HepG2 (cell line): Measurements from ENCODE around the gene TMEM9. TPM values are rescaled to one million over a fixed set of nuclear protein-coding genes. Genes with fewer than 3 reads are reported as not detected.

Source experiments
- HNRNPUL1 ChIP-seq: fragments of 200-400 bp; formaldehyde crosslinking; IDR thresholded peaks from 2 replicates; pipeline ENCODE4 v1.6.1; 2017; ENCODE audit warnings: low read depth, mild to moderate bottlenecking, low read length, moderate library complexity
- KMT2A ChIP-seq: sonication (generic); formaldehyde crosslinking; IDR thresholded peaks from 2 replicates; pipeline ENCODE4 v1.4.0; 2020; ENCODE audit warnings: missing genetic modification reagents
- MTA3 ChIP-seq: sonication (generic); formaldehyde crosslinking; IDR thresholded peaks from 2 replicates; pipeline ENCODE4 v1.4.0; 2020; ENCODE audit warnings: missing genetic modification reagents
- MXD4 ChIP-seq: IDR thresholded peaks from 2 replicates; pipeline ENCODE4 v1.6.1; 2016; ENCODE audit warnings: mild to moderate bottlenecking, missing biosample characterization, missing genetic modification reagents
- RCOR2 ChIP-seq: IDR thresholded peaks from 2 replicates; pipeline ENCODE4 v1.6.1; 2016; ENCODE audit warnings: missing biosample characterization, missing genetic modification reagents
- RFX1 ChIP-seq: fragments of 450-650 bp; IDR thresholded peaks from 2 replicates; pipeline ENCODE4 v1.6.1; 2017
- SRF ChIP-seq: IDR thresholded peaks from 2 replicates; pipeline ENCODE4 v1.6.1; 2011; ENCODE audit warnings: mild to moderate bottlenecking, low read depth, low read length, moderate library complexity
- SRSF1 ChIP-seq: fragments of 200-400 bp; formaldehyde crosslinking; optimal IDR thresholded peaks from 2 replicates; pipeline ENCODE3; 2017; ENCODE audit warnings: mild to moderate bottlenecking, low read depth, low read length, moderate library complexity
- ZNF775 ChIP-seq: sonication (generic); formaldehyde crosslinking; IDR thresholded peaks from 2 replicates; pipeline ENCODE4 v1.4.0; 2020; ENCODE audit warnings: missing genetic modification reagents, mild to moderate bottlenecking, moderate library complexity, borderline replicate concordance
- polyA plus RNA-seq, 8 experiments: library from polyadenylated mRNA; depleted of rRNA in 3 of 8; stranded (reverse) in 7 of 8; unstranded in 1 of 8; fragments of >200 nt; fragmentation: Illumina TruSeq in 4 of 8; extraction: Trizol in 4 of 8; gene quantifications; 2 replicates each; pipeline versions ENCODE4 v1.2.1 to v1.2.3, GENCODE V29; 2011 to 2016; ENCODE audit warnings: low read depth in 4 of 8, missing spikeins in 1 of 8, mixed read lengths in 1 of 8; ENCODE audit not compliant: insufficient read depth in 1 of 8
- total RNA-seq, 5 experiments: library from RNA; depleted of rRNA; stranded (reverse); fragments of >200 nt; fragmentation: Illumina TruSeq; extraction: Trizol; gene quantifications; 2 replicates each; pipeline ENCODE4 v1.2.3, GENCODE V29; 2016; ENCODE audit warnings: low read depth in 1 of 5
- TF ChIP-seq, protein P1 (sequence below): sonication (generic); formaldehyde crosslinking; IDR thresholded peaks from 2 replicates; pipeline ENCODE4 v1.4.0; 2020; ENCODE audit warnings: missing genetic modification reagents
- TF ChIP-seq, protein P2 (sequence below): sonication (generic); formaldehyde crosslinking; IDR thresholded peaks from 2 replicates; pipeline ENCODE4 v1.8.0; 2022; ENCODE audit warnings: missing genetic modification reagents, mild to moderate bottlenecking, inconsistent platforms, borderline replicate concordance
- TF ChIP-seq, protein P3 (sequence below): sonication (generic); formaldehyde crosslinking; IDR thresholded peaks from 2 replicates; pipeline ENCODE4 v1.5.0; 2020; ENCODE audit warnings: missing genetic modification reagents
- TF ChIP-seq, protein P4 (sequence below): sonication (generic); formaldehyde crosslinking; IDR thresholded peaks from 2 replicates; pipeline ENCODE4 v1.5.0; 2020; ENCODE audit warnings: missing genetic modification reagents, mild to moderate bottlenecking, borderline replicate concordance
- TF ChIP-seq, protein P5 (sequence below): sonication (generic); formaldehyde crosslinking; IDR thresholded peaks from 2 replicates; pipeline ENCODE4 v1.4.0; 2020; ENCODE audit warnings: missing genetic modification reagents, borderline replicate concordance
- TF ChIP-seq, protein P6 (sequence below), 2 experiments: sonication (generic) in 1 of 2; formaldehyde crosslinking in 1 of 2; IDR thresholded peaks; 2 replicates each; pipeline versions ENCODE4 v1.6.1 to v1.9.0; 2014 to 2022; ENCODE audit warnings: antibody characterized with exemption in 1 of 2, borderline replicate concordance in 1 of 2, inconsistent platforms in 1 of 2, low read depth in 1 of 2, missing genetic modification reagents in 1 of 2

The TMEM9 gene
- total and polyA plus RNA-seq, 2 of the 13 experiments (the other 11 are each of a cell fraction or from before 2014, with no cell fraction given): 60.9 to 102 TPM

DNA sequence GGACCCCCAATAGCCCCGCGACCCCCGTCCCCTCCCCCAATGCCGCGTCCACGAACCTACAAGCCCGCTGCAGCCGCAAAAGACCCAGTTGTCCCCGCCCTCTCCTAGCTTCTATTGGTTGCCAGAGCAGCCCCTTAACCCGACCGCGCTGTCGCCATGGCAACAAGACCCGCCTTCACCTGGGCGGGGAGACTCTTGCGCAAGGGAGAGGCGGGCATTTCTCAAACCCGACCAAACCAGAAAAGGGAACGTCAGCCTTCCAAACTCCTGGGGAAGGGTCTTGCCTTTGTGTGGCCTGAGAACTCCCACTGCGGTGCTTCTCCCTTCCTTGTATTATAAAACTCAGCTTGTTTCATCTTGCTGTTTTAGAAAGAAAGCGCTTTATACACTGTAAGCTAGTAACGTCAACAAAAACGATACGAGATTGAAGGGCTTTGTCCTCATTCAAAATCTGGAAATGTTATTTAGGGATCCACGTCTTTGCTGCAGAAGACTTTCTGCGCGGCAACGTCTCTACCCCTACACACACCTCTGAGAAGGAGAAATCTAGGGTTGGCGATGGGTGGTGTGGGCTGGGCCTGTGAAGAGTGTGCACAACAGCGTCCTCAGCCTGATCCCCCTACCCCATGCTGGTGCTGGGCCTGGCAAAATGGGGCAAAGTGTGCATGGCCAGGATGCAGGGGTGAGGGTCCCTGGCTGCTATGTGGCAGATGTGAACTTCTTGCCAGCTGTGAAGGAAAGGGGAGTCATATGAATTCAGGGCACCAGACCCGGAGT lies at the start of gene TMEM9 (continued):
- TF ChIP-seq, protein P1, sequence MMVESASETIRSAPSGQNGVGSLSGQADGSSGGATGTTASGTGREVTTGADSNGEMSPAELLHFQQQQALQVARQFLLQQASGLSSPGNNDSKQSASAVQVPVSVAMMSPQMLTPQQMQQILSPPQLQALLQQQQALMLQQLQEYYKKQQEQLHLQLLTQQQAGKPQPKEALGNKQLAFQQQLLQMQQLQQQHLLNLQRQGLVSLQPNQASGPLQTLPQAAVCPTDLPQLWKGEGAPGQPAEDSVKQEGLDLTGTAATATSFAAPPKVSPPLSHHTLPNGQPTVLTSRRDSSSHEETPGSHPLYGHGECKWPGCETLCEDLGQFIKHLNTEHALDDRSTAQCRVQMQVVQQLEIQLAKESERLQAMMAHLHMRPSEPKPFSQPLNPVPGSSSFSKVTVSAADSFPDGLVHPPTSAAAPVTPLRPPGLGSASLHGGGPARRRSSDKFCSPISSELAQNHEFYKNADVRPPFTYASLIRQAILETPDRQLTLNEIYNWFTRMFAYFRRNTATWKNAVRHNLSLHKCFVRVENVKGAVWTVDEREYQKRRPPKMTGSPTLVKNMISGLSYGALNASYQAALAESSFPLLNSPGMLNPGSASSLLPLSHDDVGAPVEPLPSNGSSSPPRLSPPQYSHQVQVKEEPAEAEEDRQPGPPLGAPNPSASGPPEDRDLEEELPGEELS: no peak
- TF ChIP-seq, protein P2, sequence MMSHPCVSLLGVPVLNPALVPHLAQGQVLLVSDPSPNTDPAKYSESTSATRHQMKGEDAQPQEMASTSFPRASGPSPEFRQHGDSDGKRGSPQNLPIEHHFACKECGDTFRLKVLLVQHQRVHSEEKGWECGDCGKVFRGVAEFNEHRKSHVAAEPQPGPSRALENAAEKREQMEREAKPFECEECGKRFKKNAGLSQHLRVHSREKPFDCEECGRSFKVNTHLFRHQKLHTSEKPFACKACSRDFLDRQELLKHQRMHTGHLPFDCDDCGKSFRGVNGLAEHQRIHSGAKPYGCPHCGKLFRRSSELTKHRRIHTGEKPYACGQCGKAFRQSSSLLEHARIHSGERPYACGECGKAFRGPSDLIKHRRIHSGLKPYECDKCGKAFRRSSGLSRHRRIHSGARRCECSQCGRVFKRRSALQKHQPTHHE (CRISPR knock-in tag): no peak
- TF ChIP-seq, protein P3, sequence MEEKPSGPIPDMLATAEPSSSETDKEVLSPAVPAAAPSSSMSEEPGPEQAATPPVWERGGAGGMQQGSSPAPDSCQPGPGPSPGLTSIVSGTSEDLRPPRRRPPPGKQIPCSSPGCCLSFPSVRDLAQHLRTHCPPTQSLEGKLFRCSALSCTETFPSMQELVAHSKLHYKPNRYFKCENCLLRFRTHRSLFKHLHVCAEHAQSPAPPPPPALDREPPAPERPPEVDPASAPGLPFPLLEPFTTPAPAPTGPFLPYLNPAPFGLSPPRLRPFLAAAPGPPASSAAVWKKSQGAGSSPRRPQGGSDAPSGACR (CRISPR knock-in tag): 0 out of 2 replicates have a peak, but pooled peaks have one; percentile 34
- TF ChIP-seq MTA3 (CRISPR knock-in tag): no peak
- TF ChIP-seq HNRNPUL1: no peak
- TF ChIP-seq, protein P4, sequence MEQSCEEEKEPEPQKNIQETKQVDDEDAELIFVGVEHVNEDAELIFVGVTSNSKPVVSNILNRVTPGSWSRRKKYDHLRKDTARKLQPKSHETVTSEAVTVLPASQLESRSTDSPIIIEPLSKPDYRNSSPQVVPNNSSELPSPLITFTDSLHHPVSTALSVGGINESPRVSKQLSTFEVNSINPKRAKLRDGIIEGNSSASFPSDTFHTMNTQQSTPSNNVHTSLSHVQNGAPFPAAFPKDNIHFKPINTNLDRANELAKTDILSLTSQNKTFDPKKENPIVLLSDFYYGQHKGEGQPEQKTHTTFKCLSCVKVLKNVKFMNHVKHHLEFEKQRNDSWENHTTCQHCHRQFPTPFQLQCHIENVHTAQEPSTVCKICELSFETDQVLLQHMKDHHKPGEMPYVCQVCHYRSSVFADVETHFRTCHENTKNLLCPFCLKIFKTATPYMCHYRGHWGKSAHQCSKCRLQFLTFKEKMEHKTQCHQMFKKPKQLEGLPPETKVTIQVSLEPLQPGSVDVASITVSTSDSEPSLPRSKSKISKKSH (CRISPR knock-in tag): no peak
- TF ChIP-seq ZNF775 (CRISPR knock-in tag): no peak
- TF ChIP-seq, protein P5, sequence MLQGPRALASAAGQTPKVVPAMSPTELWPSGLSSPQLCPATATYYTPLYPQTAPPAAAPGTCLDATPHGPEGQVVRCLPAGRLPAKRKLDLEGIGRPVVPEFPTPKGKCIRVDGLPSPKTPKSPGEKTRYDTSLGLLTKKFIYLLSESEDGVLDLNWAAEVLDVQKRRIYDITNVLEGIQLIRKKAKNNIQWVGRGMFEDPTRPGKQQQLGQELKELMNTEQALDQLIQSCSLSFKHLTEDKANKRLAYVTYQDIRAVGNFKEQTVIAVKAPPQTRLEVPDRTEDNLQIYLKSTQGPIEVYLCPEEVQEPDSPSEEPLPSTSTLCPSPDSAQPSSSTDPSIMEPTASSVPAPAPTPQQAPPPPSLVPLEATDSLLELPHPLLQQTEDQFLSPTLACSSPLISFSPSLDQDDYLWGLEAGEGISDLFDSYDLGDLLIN: no peak
- no peak for TF ChIP-seq RCOR2 (CRISPR knock-in tag)
- TF ChIP-seq, protein P6, sequence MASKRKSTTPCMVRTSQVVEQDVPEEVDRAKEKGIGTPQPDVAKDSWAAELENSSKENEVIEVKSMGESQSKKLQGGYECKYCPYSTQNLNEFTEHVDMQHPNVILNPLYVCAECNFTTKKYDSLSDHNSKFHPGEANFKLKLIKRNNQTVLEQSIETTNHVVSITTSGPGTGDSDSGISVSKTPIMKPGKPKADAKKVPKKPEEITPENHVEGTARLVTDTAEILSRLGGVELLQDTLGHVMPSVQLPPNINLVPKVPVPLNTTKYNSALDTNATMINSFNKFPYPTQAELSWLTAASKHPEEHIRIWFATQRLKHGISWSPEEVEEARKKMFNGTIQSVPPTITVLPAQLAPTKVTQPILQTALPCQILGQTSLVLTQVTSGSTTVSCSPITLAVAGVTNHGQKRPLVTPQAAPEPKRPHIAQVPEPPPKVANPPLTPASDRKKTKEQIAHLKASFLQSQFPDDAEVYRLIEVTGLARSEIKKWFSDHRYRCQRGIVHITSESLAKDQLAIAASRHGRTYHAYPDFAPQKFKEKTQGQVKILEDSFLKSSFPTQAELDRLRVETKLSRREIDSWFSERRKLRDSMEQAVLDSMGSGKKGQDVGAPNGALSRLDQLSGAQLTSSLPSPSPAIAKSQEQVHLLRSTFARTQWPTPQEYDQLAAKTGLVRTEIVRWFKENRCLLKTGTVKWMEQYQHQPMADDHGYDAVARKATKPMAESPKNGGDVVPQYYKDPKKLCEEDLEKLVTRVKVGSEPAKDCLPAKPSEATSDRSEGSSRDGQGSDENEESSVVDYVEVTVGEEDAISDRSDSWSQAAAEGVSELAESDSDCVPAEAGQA (IDR thresholded peaks at IDR 0.05; ENCODE audit: low read depth): peak; percentile 32; the same call in 1 of the 2 replicates
- TF ChIP-seq, protein P6 (CRISPR knock-in tag; IDR thresholded peaks at IDR 0.05; ENCODE audit: borderline replicate concordance): no peak
- no peak for TF ChIP-seq MXD4 (CRISPR knock-in tag)
- no peak for TF ChIP-seq SRSF1
- TF ChIP-seq RFX1: peak; percentile 94
- no peak; the same call in 1 of the 2 replicates for TF ChIP-seq KMT2A (CRISPR knock-in tag)
- peak; percentile 63; the same call in 1 of the 2 replicates for TF ChIP-seq SRF
